ENCODE results near the gene SLIT1. TPM values are rescaled to one million over a fixed set of nuclear protein-coding genes. Genes with fewer than 3 reads are reported as not detected.

Gene SLIT1
- total RNA-seq, 1 experiment from 2014 or later = 0.41 TPM

- Mint-ChIP-seq H3K27ac (ENCODE audit: unreplicated experiment) (no peak overlapping the region), H3K4me1 (ENCODE audit: low read depth, unreplicated experiment) (no peaks in the 10 kb centered on the region), H3K27me3 (ENCODE audit: insufficient read depth, unreplicated experiment) (peaks cover 4% of the 10 kb centered on the region), H3K4me3 (ENCODE audit: unreplicated experiment) (no peak overlapping the region), H3K9me3 (ENCODE audit: unreplicated experiment) (no peaks in the 10 kb centered on the region), H3K36me3 (ENCODE audit: insufficient read depth, unreplicated experiment) (no peaks in the 10 kb centered on the region)
- POLR2A ChIA-PET = no interaction called here
- no TSS peak for BruUV-seq (replicated peaks)
- CTCF ChIA-PET = no interaction called here
- no peak for TF ChIP-seq CTCF (IDR thresholded peaks at IDR 0.05; ENCODE audit: insufficient read depth in 1 of 2, low read depth in 1 of 2, low read length in 1 of 2, severe bottlenecking in 1 of 2, unreplicated experiment in 1 of 2)
- Histone ChIP-seq H3K4me1 (peaks cover 2% of the 10 kb centered on the region; the same call in 1 of the 2 replicates), H3K36me3 (ENCODE audit: control insufficient read depth, insufficient read depth, low read length) (no peaks in the 10 kb centered on the region), H3K4me3 (ENCODE audit: low read depth, low read length) (no peak overlapping the region), H3K27me3 (replicated peaks; ENCODE audit: control insufficient read depth, insufficient read depth, low read length) (no peaks in the 10 kb centered on the region; the same call in 1 of the 2 replicates), H3K9me3 (no peaks in the 10 kb centered on the region)
- intact Hi-C loops (cut with micrococcal nuclease; ENCODE audit: unreplicated experiment) = no loop called here
- no peak for DNase-seq
Measured at GRCh38 chr10:97040706-97041105, 145.1 kb downstream of the SLIT1 start.

GRCh38 chr10:97040248-97040584 lies 145.5 kb downstream of the SLIT1 start:
- H3K4me1 ChIP-seq = peaks cover 2% of the 10 kb centered on the region; the same call in 1 of the 2 replicates
- no peaks in the 10 kb centered on the region for H3K4me1 Mint-ChIP-seq (ENCODE audit: low read depth, unreplicated experiment)
- peaks cover 9% of the 10 kb centered on the region for H3K27me3 Mint-ChIP-seq (ENCODE audit: insufficient read depth, unreplicated experiment)
- no peaks in the 10 kb centered on the region for H3K36me3 Mint-ChIP-seq (ENCODE audit: insufficient read depth, unreplicated experiment)
- no TSS peak for BruUV-seq (replicated peaks)
- ChIA-PET POLR2A (no interaction called here), CTCF (no interaction called here)
- no peaks in the 10 kb centered on the region for H3K9me3 ChIP-seq
- no peak overlapping the region for H3K4me3 ChIP-seq (ENCODE audit: low read depth, low read length)
- no peaks in the 10 kb centered on the region for H3K9me3 Mint-ChIP-seq (ENCODE audit: unreplicated experiment)
- H3K36me3 ChIP-seq (ENCODE audit: control insufficient read depth, insufficient read depth, low read length) = no peaks in the 10 kb centered on the region
- no peak overlapping the region for H3K27ac Mint-ChIP-seq (ENCODE audit: unreplicated experiment)
- DNase-seq = no peak
- H3K4me3 Mint-ChIP-seq (ENCODE audit: unreplicated experiment) = no peak overlapping the region
- intact Hi-C loops (cut with micrococcal nuclease; ENCODE audit: unreplicated experiment) = no loop called here
- no peak for TF ChIP-seq CTCF (IDR thresholded peaks at IDR 0.05; ENCODE audit: insufficient read depth in 1 of 2, low read depth in 1 of 2, low read length in 1 of 2, severe bottlenecking in 1 of 2, unreplicated experiment in 1 of 2)
- H3K27me3 ChIP-seq (replicated peaks; ENCODE audit: control insufficient read depth, insufficient read depth, low read length) = no peaks in the 10 kb centered on the region; the same call in 1 of the 2 replicates

- Mint-ChIP-seq H3K4me3 (ENCODE audit: unreplicated experiment) (no peak overlapping the region), H3K4me1 (ENCODE audit: low read depth, unreplicated experiment) (no peaks in the 10 kb centered on the region), H3K9me3 (ENCODE audit: unreplicated experiment) (no peaks in the 10 kb centered on the region), H3K36me3 (ENCODE audit: insufficient read depth, unreplicated experiment) (no peaks in the 10 kb centered on the region), H3K27me3 (ENCODE audit: insufficient read depth, unreplicated experiment) (peaks cover 13% of the 10 kb centered on the region), H3K27ac (ENCODE audit: unreplicated experiment) (no peak overlapping the region)
- Histone ChIP-seq H3K4me3 (ENCODE audit: low read depth, low read length) (no peak overlapping the region), H3K27me3 (replicated peaks; ENCODE audit: control insufficient read depth, insufficient read depth, low read length) (no peaks in the 10 kb centered on the region; the same call in 1 of the 2 replicates), H3K36me3 (ENCODE audit: control insufficient read depth, insufficient read depth, low read length) (no peaks in the 10 kb centered on the region), H3K4me1 (peaks cover 2% of the 10 kb centered on the region; the same call in 1 of the 2 replicates), H3K9me3 (no peaks in the 10 kb centered on the region)
- ChIA-PET CTCF (no interaction called here), POLR2A (no interaction called here)
- TF ChIP-seq CTCF (IDR thresholded peaks at IDR 0.05; ENCODE audit: insufficient read depth in 1 of 2, low read depth in 1 of 2, low read length in 1 of 2, severe bottlenecking in 1 of 2, unreplicated experiment in 1 of 2) = no peak
- DNase-seq = no peak
- no TSS peak for BruUV-seq (replicated peaks)
- intact Hi-C loops (cut with micrococcal nuclease; ENCODE audit: unreplicated experiment) = no loop called here
Measured at GRCh38 chr10:97039538-97040247, 146.1 kb downstream of the SLIT1 start.

Measured in Caco-2 (cell line).